ENCODE measurements around the gene SRGAP3. TPM values are rescaled to one million over a fixed set of nuclear protein-coding genes. Genes with fewer than 3 reads are reported as not detected.
A peak's percentile ranks its signal among the peaks of the same experiment; 100 is the strongest.

SRGAP3 gene
- total and polyA plus RNA-seq, 2 experiments from 2014 or later = 0.89 to 1.7 TPM

DNA sequence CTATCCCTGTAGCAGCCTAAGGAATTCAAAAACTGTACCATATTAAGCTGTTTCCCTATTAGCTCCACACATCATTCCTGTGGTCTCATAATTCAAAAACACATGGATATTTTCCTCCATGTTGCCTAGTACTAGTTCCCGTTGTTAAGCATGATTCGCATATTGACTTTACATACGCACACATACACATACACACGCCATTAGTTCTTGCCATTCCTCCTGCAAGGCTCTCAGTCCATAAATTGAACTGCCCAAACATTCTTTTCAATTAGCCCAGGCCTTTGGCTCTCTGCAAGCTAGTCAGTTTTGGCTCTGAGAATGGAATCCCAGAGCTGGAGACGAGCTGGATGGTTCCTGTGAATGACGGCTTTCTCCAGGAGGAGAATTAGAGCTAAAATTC, 229.0 kb downstream of the SRGAP3 start:
- Histone ChIP-seq H3K9me3 (ENCODE audit: low read depth) (no peaks in the 10 kb centered on the region), H2AFZ (no peak overlapping the region), H3K4me2 (ENCODE audit: unreplicated experiment) (no peak overlapping the region), H3K79me2 (ENCODE audit: insufficient read depth) (no peaks in the 10 kb centered on the region), H3K27ac (no peak overlapping the region), H3K9ac (no peak overlapping the region), H3K27me3 (replicated peaks; ENCODE audit: insufficient read depth) (0 out of 2 replicates have a peak, but pooled peaks cover 6% of the 10 kb centered on the region), H3K36me3 (ENCODE audit: low read depth) (no peaks in the 10 kb centered on the region), H3F3A (ENCODE audit: insufficient read depth) (no peaks in the 10 kb centered on the region), H3K4me3 (no peak overlapping the region), H4K20me1 (ENCODE audit: insufficient read depth) (no peaks in the 10 kb centered on the region), H3K9me2 (ENCODE audit: insufficient read depth) (no peaks in the 10 kb centered on the region), H3K4me1 (ENCODE audit: insufficient read depth) (no peaks in the 10 kb centered on the region)
- 82 to 88% methylated on average over 6 of the region's 6 CpGs for WGBS, 2 experiments (ENCODE audit: low coverage in 1 of 2, low lambda C conversion rate in 2 of 2, missing lambda C conversion rate in 2 of 2)
- DNase-seq = no peak
- TF ChIP-seq EZH2phosphoT487 (IDR thresholded peaks at IDR 0.05; ENCODE audit: insufficient read depth, low read depth) (no peak), EZH2 (IDR thresholded peaks at IDR 0.05; ENCODE audit: insufficient read depth, poor library complexity, severe bottlenecking) (no peak)
- in situ Hi-C loops (cut with MboI) = no loop called here

- Histone ChIP-seq H4K20me1 (ENCODE audit: insufficient read depth) (no peaks in the 10 kb centered on the region), H3K79me2 (ENCODE audit: insufficient read depth) (no peaks in the 10 kb centered on the region), H2AFZ (no peak overlapping the region), H3K9ac (no peak overlapping the region), H3K36me3 (ENCODE audit: low read depth) (no peaks in the 10 kb centered on the region), H3K27me3 (replicated peaks; ENCODE audit: insufficient read depth) (0 out of 2 replicates have a peak, but pooled peaks cover 6% of the 10 kb centered on the region), H3F3A (ENCODE audit: insufficient read depth) (no peaks in the 10 kb centered on the region), H3K4me1 (ENCODE audit: insufficient read depth) (no peaks in the 10 kb centered on the region), H3K4me2 (ENCODE audit: unreplicated experiment) (no peak overlapping the region), H3K9me2 (ENCODE audit: insufficient read depth) (no peaks in the 10 kb centered on the region), H3K9me3 (ENCODE audit: low read depth) (no peaks in the 10 kb centered on the region), H3K27ac (no peak overlapping the region), H3K4me3 (no peak overlapping the region)
- no peak for DNase-seq
- in situ Hi-C loops (cut with MboI) = no loop called here
- TF ChIP-seq EZH2phosphoT487 (IDR thresholded peaks at IDR 0.05; ENCODE audit: insufficient read depth, low read depth) = no peak
- TF ChIP-seq EZH2 (IDR thresholded peaks at IDR 0.05; ENCODE audit: insufficient read depth, poor library complexity, severe bottlenecking) = no peak
- 60 to 64% methylated on average over 5 of the region's 5 CpGs for WGBS, 2 experiments (ENCODE audit: low coverage in 1 of 2, low lambda C conversion rate in 2 of 2, missing lambda C conversion rate in 2 of 2)
Observed at GRCh38 chr3:9019259-9019961, 230.0 kb downstream of the SRGAP3 start.

GRCh38 chr3:9015250-9015649, 234.2 kb downstream of the SRGAP3 start:
- Histone ChIP-seq H3K36me3 (ENCODE audit: low read depth) (no peaks in the 10 kb centered on the region), H4K20me1 (ENCODE audit: insufficient read depth) (no peaks in the 10 kb centered on the region), H3F3A (ENCODE audit: insufficient read depth) (no peaks in the 10 kb centered on the region), H3K4me1 (ENCODE audit: insufficient read depth) (no peaks in the 10 kb centered on the region), H3K27ac (no peak overlapping the region), H2AFZ (no peak overlapping the region), H3K4me3 (no peak overlapping the region), H3K4me2 (ENCODE audit: unreplicated experiment) (no peak overlapping the region), H3K9me3 (ENCODE audit: low read depth) (no peaks in the 10 kb centered on the region), H3K9ac (no peak overlapping the region), H3K79me2 (ENCODE audit: insufficient read depth) (no peaks in the 10 kb centered on the region), H3K9me2 (ENCODE audit: insufficient read depth) (no peaks in the 10 kb centered on the region), H3K27me3 (replicated peaks; ENCODE audit: insufficient read depth) (0 out of 2 replicates have a peak, but pooled peaks cover 6% of the 10 kb centered on the region)
- in situ Hi-C loops (cut with MboI) = no loop called here
- TF ChIP-seq EZH2phosphoT487 (IDR thresholded peaks at IDR 0.05; ENCODE audit: insufficient read depth, low read depth) (no peak), EZH2 (IDR thresholded peaks at IDR 0.05; ENCODE audit: insufficient read depth, poor library complexity, severe bottlenecking) (no peak)
- WGBS, 2 experiments (ENCODE audit: low coverage in 1 of 2, low lambda C conversion rate in 2 of 2, missing lambda C conversion rate in 2 of 2) = 84 to 89% methylated on average over 7 of the region's 7 CpGs
- DNase-seq = no peak

DNA sequence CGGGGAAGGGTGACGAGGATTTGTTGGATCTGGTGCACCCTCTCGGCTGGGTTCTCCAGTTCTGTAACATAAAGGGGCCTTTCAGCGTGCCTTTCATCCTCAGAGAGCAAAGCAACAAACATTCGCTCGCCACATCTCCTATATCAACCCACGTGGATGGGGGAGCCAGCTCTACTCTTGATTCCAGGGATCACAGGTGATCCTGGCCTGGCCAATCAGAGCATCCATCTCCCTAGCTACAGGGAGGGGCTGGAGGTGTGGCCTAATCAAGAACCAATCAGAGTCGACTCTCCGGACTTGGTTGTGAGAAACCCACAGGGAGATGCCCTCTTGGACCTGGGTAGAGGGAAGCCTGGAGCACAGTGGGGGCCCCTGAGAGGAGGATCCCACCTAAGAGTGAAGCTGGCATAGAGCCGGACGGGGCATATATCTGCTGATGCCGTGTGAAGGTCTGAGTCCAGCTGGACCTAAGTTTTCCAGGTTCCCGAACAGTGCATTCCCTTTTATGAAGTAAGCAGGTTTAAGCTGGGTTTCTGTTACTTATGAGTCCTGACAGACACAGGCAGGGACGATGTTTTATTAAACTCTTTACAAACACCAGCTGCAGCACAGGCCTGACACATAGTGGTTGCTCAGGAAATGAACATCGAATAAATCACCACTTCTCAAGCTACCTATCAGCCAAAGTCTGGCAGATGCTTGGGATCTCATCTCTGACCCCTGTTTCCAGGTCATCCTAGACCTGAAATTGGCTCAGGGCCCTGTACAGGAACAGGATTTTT, 235.5 kb downstream of the SRGAP3 start:
- peak; percentile 35 for DNase-seq
- in situ Hi-C loops (cut with MboI) = no loop called here
- H2AFZ ChIP-seq = no peak overlapping the region
- no peaks in the 10 kb centered on the region for H3K79me2 ChIP-seq (ENCODE audit: insufficient read depth)
- WGBS, 2 experiments (ENCODE audit: low coverage in 1 of 2, low lambda C conversion rate in 2 of 2, missing lambda C conversion rate in 2 of 2) = 80 to 83% methylated on average over 15 of the region's 15 CpGs
- no peaks in the 10 kb centered on the region for H3K4me1 ChIP-seq (ENCODE audit: insufficient read depth)
- no peaks in the 10 kb centered on the region for H3F3A ChIP-seq (ENCODE audit: insufficient read depth)
- H3K4me2 ChIP-seq (ENCODE audit: unreplicated experiment) = no peak overlapping the region
- no peaks in the 10 kb centered on the region for H4K20me1 ChIP-seq (ENCODE audit: insufficient read depth)
- H3K4me3 ChIP-seq = no peak overlapping the region
- H3K9me3 ChIP-seq (ENCODE audit: low read depth) = no peaks in the 10 kb centered on the region
- H3K9ac ChIP-seq = no peak overlapping the region
- no peak for TF ChIP-seq EZH2 (IDR thresholded peaks at IDR 0.05; ENCODE audit: insufficient read depth, poor library complexity, severe bottlenecking)
- no peak for TF ChIP-seq EZH2phosphoT487 (IDR thresholded peaks at IDR 0.05; ENCODE audit: insufficient read depth, low read depth)
- H3K27me3 ChIP-seq (replicated peaks; ENCODE audit: insufficient read depth) = 0 out of 2 replicates have a peak, but pooled peaks cover 6% of the 10 kb centered on the region
- H3K36me3 ChIP-seq (ENCODE audit: low read depth) = no peaks in the 10 kb centered on the region
- no peak overlapping the region for H3K27ac ChIP-seq
- H3K9me2 ChIP-seq (ENCODE audit: insufficient read depth) = no peaks in the 10 kb centered on the region
